PC-9 (cell line): Measurements from ENCODE around the gene ADAMTS4.

Source experiments
- EZH2 ChIP-seq: fragments of 200-600 bp; sonication (generic); IDR thresholded peaks from 2 replicates; pipeline ENCODE4 v1.8.0; 2017; ENCODE audit warnings: antibody characterized with exemption, low read depth
- TF ChIP-seq, protein P1 (sequence below): fragments of 200-600 bp; sonication (generic); conservative IDR thresholded peaks from 2 replicates; pipeline ENCODE4 v1.6.1; 2017; ENCODE audit warnings: mixed run types, antibody characterized with exemption, mild to moderate bottlenecking, moderate library complexity

- TF ChIP-seq, protein P1, sequence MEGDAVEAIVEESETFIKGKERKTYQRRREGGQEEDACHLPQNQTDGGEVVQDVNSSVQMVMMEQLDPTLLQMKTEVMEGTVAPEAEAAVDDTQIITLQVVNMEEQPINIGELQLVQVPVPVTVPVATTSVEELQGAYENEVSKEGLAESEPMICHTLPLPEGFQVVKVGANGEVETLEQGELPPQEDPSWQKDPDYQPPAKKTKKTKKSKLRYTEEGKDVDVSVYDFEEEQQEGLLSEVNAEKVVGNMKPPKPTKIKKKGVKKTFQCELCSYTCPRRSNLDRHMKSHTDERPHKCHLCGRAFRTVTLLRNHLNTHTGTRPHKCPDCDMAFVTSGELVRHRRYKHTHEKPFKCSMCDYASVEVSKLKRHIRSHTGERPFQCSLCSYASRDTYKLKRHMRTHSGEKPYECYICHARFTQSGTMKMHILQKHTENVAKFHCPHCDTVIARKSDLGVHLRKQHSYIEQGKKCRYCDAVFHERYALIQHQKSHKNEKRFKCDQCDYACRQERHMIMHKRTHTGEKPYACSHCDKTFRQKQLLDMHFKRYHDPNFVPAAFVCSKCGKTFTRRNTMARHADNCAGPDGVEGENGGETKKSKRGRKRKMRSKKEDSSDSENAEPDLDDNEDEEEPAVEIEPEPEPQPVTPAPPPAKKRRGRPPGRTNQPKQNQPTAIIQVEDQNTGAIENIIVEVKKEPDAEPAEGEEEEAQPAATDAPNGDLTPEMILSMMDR = no peak
- no peak for TF ChIP-seq EZH2
These were observed 7.7 kb upstream of the ADAMTS4 start for GRCh38 chr1:161206411-161207140.
